Chondrocyte (in vitro differentiated cells): Measurements from ENCODE around the gene FAM131A. TPM values are rescaled to one million over a fixed set of nuclear protein-coding genes. Genes with fewer than 3 reads are reported as not detected.

ENCODE experiments used
- DNase-seq: peaks from one replicate; pipeline ENCODE4 v3.0.0; 2021; ENCODE audit warnings: mixed read lengths, low spot score
- H3K27ac Mint-ChIP-seq: one replicate; pipeline ENCODE4 v1.8.0; 2021; ENCODE audit warnings: mild to moderate bottlenecking, moderate library complexity, mixed read lengths; ENCODE audit not compliant: unreplicated experiment
- H3K27me3 Mint-ChIP-seq: 2 replicates; pipeline ENCODE4 v1.8.0; 2021; ENCODE audit warnings: low read depth, mixed read lengths
- H3K36me3 Mint-ChIP-seq: 2 replicates; pipeline ENCODE4 v1.8.0; 2021; ENCODE audit warnings: low read depth, mixed read lengths
- H3K4me1 Mint-ChIP-seq: 2 replicates; pipeline ENCODE4 v1.8.0; 2021; ENCODE audit warnings: low read depth, mild to moderate bottlenecking, mixed read lengths
- H3K4me3 Mint-ChIP-seq: one replicate; pipeline ENCODE4 v1.8.0; 2021; ENCODE audit warnings: mild to moderate bottlenecking, moderate library complexity, mixed read lengths; ENCODE audit not compliant: unreplicated experiment
- H3K9me3 Mint-ChIP-seq: 2 replicates; pipeline ENCODE4 v1.8.0; 2021; ENCODE audit warnings: low read depth, mixed read lengths
- CTCF ChIP-seq: fragments of 200-600 bp; sonication (generic); IDR thresholded peaks from 2 replicates; pipeline ENCODE4 v1.5.0; 2021; ENCODE audit warnings: antibody characterized with exemption, mild to moderate bottlenecking, moderate library complexity
- total RNA-seq: library from RNA; stranded (reverse); gene quantifications from 3 replicates; pipeline ENCODE4 v1.2.1, GENCODE V29; 2021

Gene FAM131A
- total RNA-seq, 1 donor from 2014 or later: 13.4 TPM

GRCh38 chr3:184372296-184372821, 35.0 kb downstream of the FAM131A start:
- no peak for TF ChIP-seq CTCF
- Mint-ChIP-seq H3K27ac (no peak overlapping the region), H3K9me3 (no peaks in the 10 kb centered on the region), H3K27me3 (peaks cover 21% of the 10 kb centered on the region), H3K36me3 (peaks cover 6% of the 10 kb centered on the region), H3K4me1 (peaks cover 57% of the 10 kb centered on the region), H3K4me3 (no peak overlapping the region)
- DNase-seq: no peak

- no peak for TF ChIP-seq CTCF
- H3K9me3 Mint-ChIP-seq: no peaks in the 10 kb centered on the region
- DNase-seq: no peak
- peaks cover 6% of the 10 kb centered on the region for H3K36me3 Mint-ChIP-seq
- peaks cover 24% of the 10 kb centered on the region for H3K27me3 Mint-ChIP-seq
- H3K4me1 Mint-ChIP-seq: peaks cover 52% of the 10 kb centered on the region
- no peak overlapping the region for H3K27ac Mint-ChIP-seq
- no peak overlapping the region for H3K4me3 Mint-ChIP-seq
Measured at GRCh38 chr3:184372911-184373310, 35.5 kb downstream of the FAM131A start.

GRCh38 chr3:184373422-184373821, 36.0 kb downstream of the FAM131A start:
- H3K9me3 Mint-ChIP-seq: no peaks in the 10 kb centered on the region
- no peak for DNase-seq
- H3K4me3 Mint-ChIP-seq: no peak overlapping the region
- peaks cover 24% of the 10 kb centered on the region for H3K27me3 Mint-ChIP-seq
- H3K27ac Mint-ChIP-seq: no peak overlapping the region
- H3K36me3 Mint-ChIP-seq: peaks cover 6% of the 10 kb centered on the region
- H3K4me1 Mint-ChIP-seq: peaks cover 47% of the 10 kb centered on the region
- TF ChIP-seq CTCF: no peak

GRCh38 chr3:184375747-184376461, 38.5 kb downstream of the FAM131A start:
- H3K9me3 Mint-ChIP-seq: no peaks in the 10 kb centered on the region
- no peak overlapping the region for H3K27ac Mint-ChIP-seq
- H3K36me3 Mint-ChIP-seq: no peaks in the 10 kb centered on the region
- peaks cover 30% of the 10 kb centered on the region for H3K4me1 Mint-ChIP-seq
- H3K27me3 Mint-ChIP-seq: peaks cover 32% of the 10 kb centered on the region
- no peak overlapping the region for H3K4me3 Mint-ChIP-seq
- no peak for TF ChIP-seq CTCF
- DNase-seq: no peak

- Mint-ChIP-seq H3K27ac (no peak overlapping the region), H3K27me3 (peaks cover 34% of the 10 kb centered on the region), H3K4me3 (no peak overlapping the region), H3K9me3 (no peaks in the 10 kb centered on the region), H3K36me3 (no peaks in the 10 kb centered on the region), H3K4me1 (peaks cover 17% of the 10 kb centered on the region)
- no peak for DNase-seq
- TF ChIP-seq CTCF: no peak
Measured at GRCh38 chr3:184377374-184377773, 40.0 kb downstream of the FAM131A start.
